Suprapubic skin (tissue), 4 donors: Measurements from ENCODE around the gene RNF133.

ENCODE experiments used
- EP300 ChIP-seq: sonication (generic); formaldehyde crosslinking; IDR thresholded peaks from one replicate; pipeline ENCODE4 v1.6.1; 2017; ENCODE audit warnings: antibody characterized with exemption
- POLR2A ChIP-seq, 2 donors: fragments of 450-650 bp; IDR thresholded peaks; one replicate each; pipeline ENCODE4 v1.6.1; 2017; ENCODE audit warnings: antibody characterized with exemption in 2 of 2, mild to moderate bottlenecking in 2 of 2, moderate library complexity in 2 of 2
- POLR2AphosphoS5 ChIP-seq, 3 donors: sonication (generic); formaldehyde crosslinking; IDR thresholded peaks; one replicate each; pipeline ENCODE4 v1.6.1; 2017; ENCODE audit warnings: antibody characterized with exemption in 3 of 3
- TF ChIP-seq, protein P1 (sequence below), 2 donors: fragments of 200-600 bp in 1 of 2; fragments of 450-650 bp in 1 of 2; sonication (generic) in 1 of 2; IDR thresholded peaks; one replicate each; pipeline ENCODE4 v1.5.1; 2016 to 2019; ENCODE audit warnings: antibody characterized with exemption in 2 of 2, mild to moderate bottlenecking in 1 of 2, moderate library complexity in 1 of 2

DNA sequence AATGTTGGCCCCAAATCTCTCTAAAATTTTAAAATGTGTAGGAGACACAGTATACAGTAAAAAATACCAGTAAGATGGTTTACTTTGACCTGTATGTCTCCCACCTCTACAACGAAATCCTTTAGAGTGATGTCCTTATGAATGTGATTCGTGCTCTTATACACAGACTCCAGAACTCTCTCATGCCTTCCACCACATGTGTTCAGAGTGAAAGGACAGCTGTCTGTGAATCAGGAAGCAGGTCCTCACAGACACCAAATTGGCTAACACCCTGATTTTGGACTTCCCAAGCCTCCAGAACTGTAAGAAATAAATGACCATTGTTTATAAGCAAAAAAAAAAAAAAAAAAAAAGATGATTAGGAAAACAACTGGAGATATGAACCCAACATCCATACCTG is 35.2 kb downstream of the RNF133 start:
- TF ChIP-seq, protein P1, sequence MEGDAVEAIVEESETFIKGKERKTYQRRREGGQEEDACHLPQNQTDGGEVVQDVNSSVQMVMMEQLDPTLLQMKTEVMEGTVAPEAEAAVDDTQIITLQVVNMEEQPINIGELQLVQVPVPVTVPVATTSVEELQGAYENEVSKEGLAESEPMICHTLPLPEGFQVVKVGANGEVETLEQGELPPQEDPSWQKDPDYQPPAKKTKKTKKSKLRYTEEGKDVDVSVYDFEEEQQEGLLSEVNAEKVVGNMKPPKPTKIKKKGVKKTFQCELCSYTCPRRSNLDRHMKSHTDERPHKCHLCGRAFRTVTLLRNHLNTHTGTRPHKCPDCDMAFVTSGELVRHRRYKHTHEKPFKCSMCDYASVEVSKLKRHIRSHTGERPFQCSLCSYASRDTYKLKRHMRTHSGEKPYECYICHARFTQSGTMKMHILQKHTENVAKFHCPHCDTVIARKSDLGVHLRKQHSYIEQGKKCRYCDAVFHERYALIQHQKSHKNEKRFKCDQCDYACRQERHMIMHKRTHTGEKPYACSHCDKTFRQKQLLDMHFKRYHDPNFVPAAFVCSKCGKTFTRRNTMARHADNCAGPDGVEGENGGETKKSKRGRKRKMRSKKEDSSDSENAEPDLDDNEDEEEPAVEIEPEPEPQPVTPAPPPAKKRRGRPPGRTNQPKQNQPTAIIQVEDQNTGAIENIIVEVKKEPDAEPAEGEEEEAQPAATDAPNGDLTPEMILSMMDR (IDR thresholded peaks at IDR 0.05) = no peak
- TF ChIP-seq EP300 (no peak), POLR2A (IDR thresholded peaks at IDR 0.05) (no peak), POLR2AphosphoS5 (IDR thresholded peaks at IDR 0.05) (no peak)
